ENCODE data around the gene PRDM16. TPM values are rescaled to one million over a fixed set of nuclear protein-coding genes. Genes with fewer than 3 reads are reported as not detected.

The PRDM16 gene
- total RNA-seq, 2 experiments from 2014 or later, result 0.18 to 0.21 TPM

- Mint-ChIP-seq H3K4me3 (peak overlapping the region; percentile 38), H3K36me3 (ENCODE audit: low read depth) (no peaks in the 10 kb centered on the region), H3K4me1 (ENCODE audit: low read depth) (peaks cover 3% of the 10 kb centered on the region), H3K9me3 (ENCODE audit: insufficient read depth) (no peaks in the 10 kb centered on the region), H3K27me3 (ENCODE audit: low read depth) (peaks cover 30% of the 10 kb centered on the region), H3K27ac (no peak overlapping the region)
- POLR2A ChIA-PET, result no interaction called here
- DNase-seq, result no peak
- peak; percentile 42 for ATAC-seq
- CTCF ChIA-PET, result no interaction called here
Measured at GRCh38 chr1:3069491-3070308, 697 bp downstream of the PRDM16 start.

DNA sequence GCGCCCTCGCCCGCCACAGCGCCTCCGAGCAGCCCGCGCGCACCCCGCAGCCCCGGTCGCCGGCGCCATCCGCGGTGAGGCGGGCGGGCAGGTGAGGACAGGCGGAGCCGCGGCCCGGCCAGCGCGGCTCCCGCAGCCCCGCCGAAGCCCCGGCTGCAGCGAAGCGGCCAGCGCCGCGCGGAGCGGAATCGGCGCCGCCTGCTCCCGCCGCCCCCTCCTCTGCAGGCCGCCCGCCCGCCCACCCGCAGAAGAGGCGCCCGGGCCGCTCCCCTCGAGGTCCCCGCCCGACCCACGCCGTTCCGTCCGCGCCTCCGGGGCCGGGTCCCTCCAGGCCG, 1.3 kb downstream of the PRDM16 start:
- Mint-ChIP-seq H3K27ac (no peak overlapping the region), H3K4me3 (no peak overlapping the region), H3K36me3 (ENCODE audit: low read depth) (no peaks in the 10 kb centered on the region), H3K9me3 (ENCODE audit: insufficient read depth) (no peaks in the 10 kb centered on the region), H3K27me3 (ENCODE audit: low read depth) (peaks cover 33% of the 10 kb centered on the region), H3K4me1 (ENCODE audit: low read depth) (peaks cover 3% of the 10 kb centered on the region)
- ChIA-PET CTCF (no interaction called here), POLR2A (no interaction called here)
- no peak for ATAC-seq
- no peak for DNase-seq

DNA sequence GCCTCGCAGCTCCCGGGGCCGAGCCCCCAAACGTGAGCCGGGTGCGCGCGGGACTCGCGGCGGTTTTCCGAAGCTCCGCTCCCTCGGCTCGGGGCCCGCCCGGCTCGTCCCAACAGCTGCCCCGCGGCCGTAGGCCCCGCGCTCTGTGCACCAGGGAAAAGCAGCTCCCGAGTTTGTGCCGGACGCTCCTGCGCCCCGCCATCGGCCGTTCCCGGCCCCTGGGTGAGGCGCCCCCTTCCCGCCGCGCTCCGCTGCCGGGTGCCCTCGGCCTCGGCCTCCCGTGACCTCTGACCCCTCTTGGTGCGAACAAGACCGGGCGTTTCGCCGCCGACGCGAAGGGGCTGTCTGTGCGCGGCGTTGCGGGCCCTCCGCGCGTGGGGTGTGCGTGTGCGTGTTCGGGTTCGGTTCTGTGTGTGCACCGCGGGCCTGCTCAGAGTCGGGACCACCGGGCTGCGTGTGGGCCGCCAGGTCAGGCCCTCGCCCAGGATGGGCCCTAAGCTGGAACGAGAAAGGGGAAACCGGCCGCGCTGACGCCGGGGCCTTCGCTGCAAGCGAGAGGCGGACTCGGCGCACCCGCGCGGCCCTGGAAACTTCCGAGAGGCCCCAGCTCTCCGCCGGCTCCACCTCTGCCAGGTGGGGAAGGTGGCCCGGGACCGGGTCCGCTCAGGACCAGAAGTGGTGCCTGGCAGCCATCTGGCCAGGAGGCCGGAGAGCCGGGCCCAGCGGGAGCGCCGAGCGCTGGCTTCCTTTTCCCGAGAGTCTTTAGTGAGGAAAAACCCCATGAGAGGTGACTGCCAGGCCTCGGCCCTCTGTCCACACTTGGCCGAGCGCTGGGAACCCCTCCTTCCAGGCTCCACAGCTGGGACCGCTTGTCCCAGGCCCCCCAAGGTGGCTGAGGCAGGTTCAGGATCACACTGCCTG, 1.9 kb downstream of the PRDM16 start:
- POLR2A ChIA-PET, result no interaction called here
- Mint-ChIP-seq H3K27me3 (ENCODE audit: low read depth) (peaks cover 33% of the 10 kb centered on the region), H3K36me3 (ENCODE audit: low read depth) (no peaks in the 10 kb centered on the region), H3K9me3 (ENCODE audit: insufficient read depth) (no peaks in the 10 kb centered on the region), H3K4me1 (ENCODE audit: low read depth) (peaks cover 3% of the 10 kb centered on the region), H3K4me3 (no peak overlapping the region), H3K27ac (no peak overlapping the region)
- DNase-seq (no peak), ATAC-seq (no peak)
- CTCF ChIA-PET, result no interaction called here

DNA sequence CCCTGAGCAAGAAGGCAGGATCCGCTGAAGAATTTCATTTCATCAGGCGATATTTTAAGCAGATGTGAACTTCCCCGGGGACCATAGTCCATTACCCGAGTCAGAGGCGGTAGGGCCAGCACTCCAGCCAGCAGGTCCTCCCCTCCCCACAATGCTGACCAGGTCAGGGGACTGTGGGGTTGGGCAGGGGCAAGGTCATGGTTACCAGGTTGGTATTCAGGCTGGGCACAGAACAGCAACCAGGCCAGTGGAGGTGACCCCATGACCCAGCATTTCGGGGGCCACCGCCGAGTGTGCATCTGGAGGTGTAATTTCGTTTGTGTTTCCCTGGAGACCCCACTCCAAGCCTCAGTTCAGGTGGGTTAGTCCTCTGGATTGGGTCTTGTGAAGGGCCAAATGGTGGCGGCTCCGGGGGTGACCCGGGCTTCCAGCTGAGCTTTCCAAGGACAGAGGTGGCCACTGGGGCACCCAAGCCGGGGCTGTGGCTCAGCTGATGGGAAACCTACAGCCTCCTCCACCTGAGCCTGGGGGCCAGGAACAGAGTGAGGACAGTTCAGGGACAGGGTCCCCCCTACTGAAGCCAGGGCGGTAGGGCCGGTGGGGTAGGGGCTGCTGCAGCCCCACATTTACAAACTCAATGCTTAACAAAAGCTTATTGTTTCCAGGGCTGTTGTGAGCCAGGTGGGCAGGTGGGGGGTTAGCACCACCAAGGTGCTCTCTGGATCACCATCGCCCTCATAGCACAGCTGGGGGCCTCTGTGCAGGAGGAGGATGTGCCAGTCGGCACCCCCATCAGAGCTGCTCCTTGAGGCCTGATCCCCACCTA, 2.8 kb downstream of the PRDM16 start:
- Mint-ChIP-seq H3K27ac (no peak overlapping the region), H3K36me3 (ENCODE audit: low read depth) (no peaks in the 10 kb centered on the region), H3K4me1 (ENCODE audit: low read depth) (peaks cover 3% of the 10 kb centered on the region), H3K27me3 (ENCODE audit: low read depth) (peaks cover 29% of the 10 kb centered on the region), H3K9me3 (ENCODE audit: insufficient read depth) (no peaks in the 10 kb centered on the region), H3K4me3 (no peak overlapping the region)
- ATAC-seq (no peak), DNase-seq (no peak)
- POLR2A ChIA-PET, result no interaction called here
- CTCF ChIA-PET, result no interaction called here

GRCh38 chr1:3072391-3073185, 3.6 kb downstream of the PRDM16 start:
- Mint-ChIP-seq H3K27me3 (ENCODE audit: low read depth) (peaks cover 28% of the 10 kb centered on the region), H3K36me3 (ENCODE audit: low read depth) (no peaks in the 10 kb centered on the region), H3K4me1 (ENCODE audit: low read depth) (peaks cover 3% of the 10 kb centered on the region), H3K27ac (no peak overlapping the region), H3K9me3 (ENCODE audit: insufficient read depth) (no peaks in the 10 kb centered on the region), H3K4me3 (no peak overlapping the region)
- DNase-seq (no peak), ATAC-seq (no peak)
- ChIA-PET POLR2A (no interaction called here), CTCF (no interaction called here)

DNA sequence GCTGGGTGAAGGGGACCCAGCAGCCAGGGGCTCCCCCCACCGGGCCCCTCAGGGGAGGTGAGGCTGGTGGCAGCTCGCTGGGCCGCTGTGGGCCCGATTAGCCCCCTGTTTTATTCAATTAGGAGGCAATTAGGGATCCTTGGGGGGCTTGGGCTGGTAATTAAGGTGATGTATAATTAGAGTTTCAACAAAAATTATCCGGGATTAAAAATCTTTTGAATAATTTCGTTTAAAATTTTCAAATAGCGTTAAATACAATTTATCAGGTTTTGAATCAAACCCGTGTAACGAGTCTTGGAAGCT, 4.1 kb downstream of the PRDM16 start:
- Mint-ChIP-seq H3K4me3 (no peak overlapping the region), H3K36me3 (ENCODE audit: low read depth) (no peaks in the 10 kb centered on the region), H3K27me3 (ENCODE audit: low read depth) (peaks cover 28% of the 10 kb centered on the region), H3K9me3 (ENCODE audit: insufficient read depth) (no peaks in the 10 kb centered on the region), H3K4me1 (ENCODE audit: low read depth) (peaks cover 3% of the 10 kb centered on the region), H3K27ac (no peak overlapping the region)
- ChIA-PET CTCF (no interaction called here), POLR2A (no interaction called here)
- ATAC-seq, result no peak
- DNase-seq, result no peak

GRCh38 chr1:3073489-3074296, 4.7 kb downstream of the PRDM16 start:
- Mint-ChIP-seq H3K27ac (no peak overlapping the region), H3K4me3 (no peak overlapping the region), H3K4me1 (ENCODE audit: low read depth) (peaks cover 3% of the 10 kb centered on the region), H3K27me3 (ENCODE audit: low read depth) (peaks cover 32% of the 10 kb centered on the region), H3K36me3 (ENCODE audit: low read depth) (no peaks in the 10 kb centered on the region), H3K9me3 (ENCODE audit: insufficient read depth) (no peaks in the 10 kb centered on the region)
- no peak for DNase-seq
- ChIA-PET POLR2A (no interaction called here), CTCF (no interaction called here)
- no peak for ATAC-seq

- no peaks in the 10 kb centered on the region for H3K36me3 Mint-ChIP-seq (ENCODE audit: low read depth)
- DNase-seq (no peak), ATAC-seq (no peak)
- no peak overlapping the region for H3K4me3 Mint-ChIP-seq
- CTCF ChIA-PET, result no interaction called here
- H3K4me1 Mint-ChIP-seq (ENCODE audit: low read depth), result no peaks in the 10 kb centered on the region
- no peak overlapping the region for H3K27ac Mint-ChIP-seq
- POLR2A ChIA-PET, result no interaction called here
- H3K27me3 Mint-ChIP-seq (ENCODE audit: low read depth), result peaks cover 34% of the 10 kb centered on the region
- H3K9me3 Mint-ChIP-seq (ENCODE audit: insufficient read depth), result no peaks in the 10 kb centered on the region
Measured at GRCh38 chr1:3074297-3074741, 5.3 kb downstream of the PRDM16 start.

DNA sequence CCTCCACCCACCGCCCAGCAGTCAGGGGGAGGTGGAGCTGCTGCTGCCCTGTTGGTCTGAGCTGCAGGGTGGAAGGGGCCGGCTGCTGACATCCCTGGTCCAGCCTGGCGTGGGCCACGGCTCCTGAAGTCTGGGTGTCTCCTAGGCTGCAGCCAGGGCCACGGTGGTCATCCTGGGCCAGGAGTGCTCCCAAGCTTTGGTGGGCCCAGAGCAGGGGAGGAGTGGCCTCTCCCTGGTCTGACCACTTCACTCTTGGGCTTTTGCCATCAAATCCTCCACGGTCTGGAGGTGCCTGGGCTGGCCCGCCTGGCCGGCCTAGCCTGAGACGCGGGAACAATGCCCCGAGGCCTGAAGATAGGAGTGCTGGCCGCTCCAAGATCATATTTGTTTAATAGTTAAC, 5.8 kb downstream of the PRDM16 start:
- Mint-ChIP-seq H3K4me3 (no peak overlapping the region), H3K4me1 (ENCODE audit: low read depth) (no peaks in the 10 kb centered on the region), H3K36me3 (ENCODE audit: low read depth) (no peaks in the 10 kb centered on the region), H3K9me3 (ENCODE audit: insufficient read depth) (no peaks in the 10 kb centered on the region), H3K27me3 (ENCODE audit: low read depth) (peaks cover 34% of the 10 kb centered on the region), H3K27ac (no peak overlapping the region)
- ATAC-seq (no peak), DNase-seq (no peak)
- ChIA-PET POLR2A (no interaction called here), CTCF (no interaction called here)

DNA sequence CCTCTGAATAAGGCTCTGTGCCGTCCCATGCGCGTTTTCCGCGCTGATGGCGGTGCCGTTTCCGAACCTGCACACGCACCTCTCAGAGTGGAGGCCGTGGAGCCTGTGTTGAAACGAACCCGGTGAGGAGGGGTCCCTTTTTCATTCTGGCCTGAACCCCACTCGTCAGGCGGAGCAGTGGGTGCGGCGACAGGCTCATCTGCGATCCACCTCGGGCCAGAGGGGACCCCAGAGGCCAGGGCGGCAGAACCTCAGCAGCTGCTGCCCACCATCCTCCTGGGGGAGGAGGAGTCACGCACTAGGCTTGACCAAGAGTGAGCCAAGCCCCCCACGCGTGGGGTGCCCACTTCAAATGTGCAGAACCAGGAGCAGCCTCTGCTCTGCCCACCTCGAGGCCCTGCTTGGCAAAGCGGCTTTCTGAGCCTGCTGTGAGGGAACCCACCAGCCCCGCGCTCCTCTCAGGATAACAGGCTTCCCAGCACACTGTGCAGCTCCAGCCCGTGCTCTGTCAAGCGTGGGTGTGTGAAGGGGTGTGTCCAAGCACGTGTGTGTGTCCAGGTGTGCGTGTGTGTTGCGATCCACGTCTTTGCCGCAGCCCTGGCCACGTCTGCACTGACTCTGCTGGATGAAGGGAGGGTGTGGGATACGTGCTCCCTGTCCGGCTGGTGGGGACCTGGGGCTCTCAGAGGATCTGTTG, 6.8 kb downstream of the PRDM16 start:
- POLR2A ChIA-PET, result no interaction called here
- H3K36me3 Mint-ChIP-seq (ENCODE audit: low read depth), result no peaks in the 10 kb centered on the region
- DNase-seq (no peak), ATAC-seq (no peak)
- H3K4me3 Mint-ChIP-seq, result no peak overlapping the region
- no peak overlapping the region for H3K27ac Mint-ChIP-seq
- CTCF ChIA-PET, result no interaction called here
- no peaks in the 10 kb centered on the region for H3K9me3 Mint-ChIP-seq (ENCODE audit: insufficient read depth)
- H3K27me3 Mint-ChIP-seq (ENCODE audit: low read depth), result peaks cover 33% of the 10 kb centered on the region
- no peaks in the 10 kb centered on the region for H3K4me1 Mint-ChIP-seq (ENCODE audit: low read depth)

DNA sequence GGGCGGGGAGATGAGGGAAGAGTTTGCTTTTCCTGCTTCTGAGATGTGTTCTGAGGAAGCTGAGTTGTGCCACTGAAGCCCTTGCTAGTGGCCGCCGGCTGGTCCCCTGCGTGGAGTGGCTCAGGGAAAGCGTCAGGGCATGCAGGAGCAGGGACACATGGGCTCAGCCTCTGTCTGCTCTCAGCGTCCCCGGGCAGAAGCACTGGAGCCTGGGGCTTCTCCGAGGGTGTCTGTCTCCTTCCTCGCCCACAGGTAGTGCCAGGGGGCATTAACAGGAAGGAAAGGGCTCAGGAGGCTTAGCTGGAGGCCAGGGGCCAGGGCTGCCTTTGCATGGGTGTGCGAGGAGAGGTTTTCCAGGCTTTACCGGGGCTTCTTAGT, 7.3 kb downstream of the PRDM16 start:
- ATAC-seq (no peak), DNase-seq (no peak)
- H3K36me3 Mint-ChIP-seq (ENCODE audit: low read depth), result no peaks in the 10 kb centered on the region
- POLR2A ChIA-PET, result no interaction called here
- H3K27ac Mint-ChIP-seq, result no peak overlapping the region
- CTCF ChIA-PET, result no interaction called here
- H3K4me1 Mint-ChIP-seq (ENCODE audit: low read depth), result no peaks in the 10 kb centered on the region
- H3K9me3 Mint-ChIP-seq (ENCODE audit: insufficient read depth), result no peaks in the 10 kb centered on the region
- peaks cover 30% of the 10 kb centered on the region for H3K27me3 Mint-ChIP-seq (ENCODE audit: low read depth)
- no peak overlapping the region for H3K4me3 Mint-ChIP-seq

Data from activated CD8-positive, alpha-beta T cell treated with anti-CD3 and anti-CD28 coated beads, Interleukin-2, amount 10 ng/mL, durations not matched to agents 7 days and 5 days (primary cell).